Mucosa of descending colon (tissue), 3 donors: ENCODE results near the gene MT1M. TPM values are rescaled to one million over a fixed set of nuclear protein-coding genes. Genes with fewer than 3 reads are reported as not detected.

Experiments used
- ATAC-seq: fragments of 200-7000 bp; cut with Tn5 transposase; one replicate; pipeline ENCODE4 v1.9.1; 2020; ENCODE audit warnings: mild to moderate bottlenecking, moderate library complexity
- DNase-seq, 3 donors: peaks; one replicate each; pipeline ENCODE4 v3.0.0-alpha.2; 2020
- H3K36me3 ChIP-seq: fragments of 200-600 bp; one replicate; pipeline ENCODE4 v1.8.0; 2021; ENCODE audit warnings: low read depth, mild to moderate bottlenecking
- H3K4me1 ChIP-seq: fragments of 200-600 bp; one replicate; pipeline ENCODE4 v1.8.0; 2021; ENCODE audit warnings: low read depth, mild to moderate bottlenecking
- H3K4me3 ChIP-seq: fragments of 200-600 bp; one replicate; pipeline ENCODE4 v1.8.0; 2021; ENCODE audit warnings: mild to moderate bottlenecking
- H3K9me3 ChIP-seq: fragments of 200-600 bp; one replicate; pipeline ENCODE4 v1.8.0; 2021; ENCODE audit warnings: mild to moderate bottlenecking
- intact Hi-C, 2 donors: fragments of 100-400 bp; cut with DNase I in 1 of 2; cut with micrococcal nuclease in 1 of 2; formaldehyde crosslinking; loops; one replicate each; pipeline versions ENCODE4 v1.11.0 to v1.11.1; 2022; cut with DNase I, micrococcal nuclease
- total RNA-seq, 3 donors: library from RNA; stranded (reverse); fragmentation: NEBNext Ultra II Directional in 2 of 3; extraction: Animal tissue kit (Norgen Biotek cat#: 25700) in 2 of 3; gene quantifications; one replicate each; pipeline versions ENCODE4 v1.2.1 to v1.2.4, GENCODE V29; 2021 to 2023
- TF ChIP-seq, protein P1 (sequence below): fragments of 200-600 bp; IDR thresholded peaks from one replicate; pipeline ENCODE4 v1.8.0; 2022; ENCODE audit warnings: antibody characterized with exemption, mild to moderate bottlenecking
- donor health status: DM: no; HTN: no; CAD: no; lungs with moderate emphysema.
- donor health status: DM: no; HTN: no; CAD: no.
- donor health status: DM: no; HTN: yes; CAD: no.

The MT1M gene
- total RNA-seq, 3 donors from 2014 or later = 9.5 to 40.0 (median 23.3) TPM

DNA sequence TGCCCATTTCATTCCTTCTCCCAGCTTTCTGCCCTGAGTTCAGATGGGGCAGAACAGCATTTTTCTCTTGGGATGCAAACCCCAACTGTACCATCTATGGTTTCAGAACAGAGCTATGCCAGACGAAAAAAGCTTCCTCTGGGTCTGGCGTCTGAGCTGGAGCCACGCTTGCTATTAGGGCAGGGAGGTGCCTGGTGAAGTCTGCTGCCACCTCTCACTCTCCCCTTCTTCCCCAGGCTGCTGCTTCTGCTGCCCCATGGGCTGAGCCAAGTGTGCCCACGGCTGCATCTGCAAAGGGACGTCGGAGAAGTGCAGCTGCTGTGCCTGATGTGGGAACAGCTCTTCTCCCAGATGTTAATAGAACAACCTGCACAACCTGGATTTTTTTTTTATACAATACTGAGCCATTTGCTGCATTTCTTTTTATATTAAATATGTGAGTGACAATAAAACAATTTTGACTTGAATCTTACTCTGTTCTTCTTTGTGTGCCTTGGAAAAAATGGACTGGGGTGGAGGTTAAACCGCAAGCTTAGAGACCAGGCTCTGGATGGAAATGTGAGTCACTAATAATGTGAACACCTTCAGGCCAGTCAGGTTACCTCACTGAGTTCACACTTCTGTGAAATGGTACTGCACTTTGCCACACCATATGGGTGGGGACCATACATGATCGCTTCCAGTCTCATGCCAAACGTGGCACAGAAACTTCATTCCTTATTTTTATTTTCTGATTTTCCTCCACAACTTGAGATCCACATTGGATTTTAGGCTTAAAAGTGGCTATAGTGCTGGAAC is 4.4 kb downstream of the MT1M start:
- ATAC-seq = no peak
- Histone ChIP-seq H3K9me3 (no peaks in the 10 kb centered on the region), H3K4me1 (peaks cover 27% of the 10 kb centered on the region), H3K36me3 (no peaks in the 10 kb centered on the region), H3K4me3 (no peak overlapping the region)
- DNase-seq = no peak
- intact Hi-C loops = no loop called here
- TF ChIP-seq, protein P1, sequence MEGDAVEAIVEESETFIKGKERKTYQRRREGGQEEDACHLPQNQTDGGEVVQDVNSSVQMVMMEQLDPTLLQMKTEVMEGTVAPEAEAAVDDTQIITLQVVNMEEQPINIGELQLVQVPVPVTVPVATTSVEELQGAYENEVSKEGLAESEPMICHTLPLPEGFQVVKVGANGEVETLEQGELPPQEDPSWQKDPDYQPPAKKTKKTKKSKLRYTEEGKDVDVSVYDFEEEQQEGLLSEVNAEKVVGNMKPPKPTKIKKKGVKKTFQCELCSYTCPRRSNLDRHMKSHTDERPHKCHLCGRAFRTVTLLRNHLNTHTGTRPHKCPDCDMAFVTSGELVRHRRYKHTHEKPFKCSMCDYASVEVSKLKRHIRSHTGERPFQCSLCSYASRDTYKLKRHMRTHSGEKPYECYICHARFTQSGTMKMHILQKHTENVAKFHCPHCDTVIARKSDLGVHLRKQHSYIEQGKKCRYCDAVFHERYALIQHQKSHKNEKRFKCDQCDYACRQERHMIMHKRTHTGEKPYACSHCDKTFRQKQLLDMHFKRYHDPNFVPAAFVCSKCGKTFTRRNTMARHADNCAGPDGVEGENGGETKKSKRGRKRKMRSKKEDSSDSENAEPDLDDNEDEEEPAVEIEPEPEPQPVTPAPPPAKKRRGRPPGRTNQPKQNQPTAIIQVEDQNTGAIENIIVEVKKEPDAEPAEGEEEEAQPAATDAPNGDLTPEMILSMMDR = no peak

DNA sequence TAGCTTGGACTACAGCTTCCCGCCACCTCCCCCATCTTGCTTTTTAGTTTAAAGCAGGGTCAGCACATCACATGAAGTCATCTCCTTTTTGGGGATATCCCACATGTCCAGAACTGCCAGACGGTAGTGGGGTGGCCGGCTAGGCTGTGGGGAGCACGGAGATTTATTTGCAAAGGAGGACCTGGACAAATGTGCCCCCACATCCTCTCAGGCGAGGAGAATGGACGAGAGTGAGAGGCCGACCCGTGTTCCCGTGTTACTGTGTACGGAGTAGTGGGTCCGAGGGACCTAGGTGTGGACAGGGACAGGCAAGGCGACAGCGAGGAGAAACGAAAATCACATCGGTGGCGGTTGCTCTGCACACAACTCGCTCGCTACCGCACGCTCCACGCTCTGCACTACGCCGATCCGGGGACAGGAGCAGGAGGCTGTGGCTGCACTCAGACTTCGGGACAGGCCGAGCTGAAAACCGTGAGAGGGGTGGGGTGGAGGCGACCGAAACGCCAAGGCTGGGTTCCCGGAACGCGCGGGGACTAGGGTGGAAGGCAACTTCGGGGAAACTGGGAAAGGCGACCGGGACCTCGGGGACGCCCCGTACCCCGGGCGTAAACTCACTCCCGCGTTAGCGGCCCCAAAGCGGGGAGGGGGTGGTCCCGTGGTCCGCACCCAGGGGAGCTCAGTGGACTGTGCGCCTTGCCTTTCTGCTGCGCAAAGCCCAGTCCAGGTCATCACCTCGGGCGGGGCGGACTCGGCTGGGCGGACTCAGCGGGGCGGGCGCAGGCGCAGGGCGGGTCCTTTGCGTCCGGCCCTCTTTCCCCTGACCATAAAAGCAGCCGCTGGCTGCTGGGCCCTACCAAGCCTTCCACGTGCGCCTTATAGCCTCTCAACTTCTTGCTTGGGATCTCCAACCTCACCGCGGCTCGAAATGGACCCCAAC is 5.6 kb downstream of the MT1M start, which contains the start of gene MT1A:
Gene MT1A (plus strand): TSS at position 853 of the 937 bp plus-strand sequence. CDS start 73 bp downstream, at position 926.
- H3K4me1 ChIP-seq = peaks cover 18% of the 10 kb centered on the region
- no peak within 1 kb of the TSS for H3K4me3 ChIP-seq
- ATAC-seq (peak; percentile 88), DNase-seq (peak; percentile 87 to 89 (median 89))
- no peaks in the 10 kb centered on the region for H3K36me3 ChIP-seq
- H3K9me3 ChIP-seq = no peaks in the 10 kb centered on the region
- TF ChIP-seq, protein P1 = no peak
- intact Hi-C loops = no loop called here

DNA sequence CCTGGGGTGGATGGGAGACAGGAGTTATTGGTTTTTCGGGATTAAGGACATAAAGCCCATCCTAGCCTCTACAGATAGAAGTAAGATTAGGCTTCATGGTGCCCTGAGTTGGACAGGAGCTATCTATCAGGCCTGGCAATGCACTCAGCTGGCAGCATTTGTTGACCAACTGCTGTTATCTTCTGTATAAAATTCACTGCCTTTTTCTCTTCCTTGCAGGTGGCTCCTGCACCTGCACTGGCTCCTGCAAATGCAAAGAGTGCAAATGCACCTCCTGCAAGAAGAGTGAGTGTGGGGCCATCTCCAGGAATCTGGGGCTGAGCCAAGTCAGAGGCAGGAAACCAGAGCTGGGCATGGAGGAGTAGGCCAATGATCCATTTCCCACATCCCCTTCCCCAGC is 6.6 kb downstream of the MT1M start:
- ATAC-seq (peak; percentile 10), DNase-seq (peak in 1 of 3 donors; percentile 49)
- Histone ChIP-seq H3K4me3 (no peak overlapping the region), H3K9me3 (no peaks in the 10 kb centered on the region), H3K4me1 (peaks cover 27% of the 10 kb centered on the region), H3K36me3 (no peaks in the 10 kb centered on the region)
- intact Hi-C loops = no loop called here
- TF ChIP-seq, protein P1 = no peak

DNA sequence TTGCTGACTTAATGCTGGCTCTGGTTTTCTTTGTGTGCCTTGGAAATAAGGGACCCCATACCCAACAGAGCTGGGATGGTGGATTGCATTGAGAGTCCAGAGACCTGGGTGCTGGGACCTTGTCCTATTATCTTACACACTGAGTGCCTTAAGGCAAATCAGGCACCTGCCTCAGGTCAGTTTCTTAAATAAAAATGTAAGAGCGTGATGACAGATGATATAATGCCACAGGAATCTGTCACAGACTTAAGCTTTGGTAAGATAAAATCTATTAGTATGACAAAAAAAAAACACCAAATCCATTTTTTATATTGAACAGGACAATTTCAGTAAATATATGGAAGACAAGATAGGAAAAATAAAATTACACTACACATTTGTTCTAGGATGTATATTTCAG is 7.6 kb downstream of the MT1M start:
- intact Hi-C loops = no loop called here
- TF ChIP-seq, protein P1 = no peak
- ATAC-seq (no peak), DNase-seq (no peak)
- H3K9me3 ChIP-seq = no peaks in the 10 kb centered on the region
- peaks cover 26% of the 10 kb centered on the region for H3K4me1 ChIP-seq
- no peaks in the 10 kb centered on the region for H3K36me3 ChIP-seq
- H3K4me3 ChIP-seq = no peak overlapping the region

DNA sequence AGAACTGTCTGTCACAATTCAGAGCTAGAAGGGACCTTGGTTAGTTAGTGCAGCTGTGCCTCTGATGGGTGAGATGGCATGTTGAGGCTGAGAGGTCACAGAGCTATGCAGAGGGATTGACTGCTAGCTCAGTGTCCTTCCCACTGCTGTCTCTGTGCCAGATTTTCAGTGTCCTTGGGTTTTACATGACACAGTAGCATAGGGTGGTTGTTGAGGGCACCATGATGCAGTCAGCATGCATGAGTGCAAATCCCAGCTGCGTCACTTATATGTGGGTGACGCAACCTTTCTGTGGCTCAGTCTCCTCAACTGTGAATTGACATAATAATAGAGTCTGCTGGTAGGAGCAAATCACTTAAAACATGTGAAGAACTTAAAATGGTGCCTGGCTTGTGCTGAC is 8.7 kb downstream of the MT1M start:
- intact Hi-C loops = no loop called here
- DNase-seq (no peak), ATAC-seq (no peak)
- Histone ChIP-seq H3K4me1 (peaks cover 22% of the 10 kb centered on the region), H3K9me3 (no peaks in the 10 kb centered on the region), H3K36me3 (no peaks in the 10 kb centered on the region), H3K4me3 (no peak overlapping the region)
- TF ChIP-seq, protein P1 = no peak
